HEK293 (cell line): Measurements from ENCODE around the gene KRT74.

ENCODE experiments used
- CTCF ChIA-PET: fragments of 350-600 bp; formaldehyde crosslinking; extraction: SDS; loops from one replicate; lab custom pipeline; 2021; ENCODE audit warnings: antibody characterized with exemption; lab: Yijun Ruan, JAX
- POLR2A ChIA-PET: fragments of 300-600 bp; formaldehyde crosslinking; extraction: SDS; loops from one replicate; lab custom pipeline; 2020; ENCODE audit warnings: antibody characterized with exemption, inconsistent platforms; lab: Yijun Ruan, JAX
- H3K27ac ChIP-seq: fragments of 200-500 bp; sonication (Bioruptor generic); 2 replicates; pipeline ENCODE4 v1.5.1; 2014; ENCODE audit warnings: low read depth, low read length, control low read depth, inconsistent platforms; ENCODE audit errors: extremely low read depth
- H3K36me3 ChIP-seq, 2 experiments: fragments of 200-500 bp in 1 of 2; sonication (Bioruptor generic) in 1 of 2; 1 replicate in 1 of 2; 2 replicates in 1 of 2; pipeline ENCODE4 v1.5.1; 2014 to 2017; ENCODE audit warnings: inconsistent platforms in 2 of 2, low read length in 2 of 2; ENCODE audit not compliant: control insufficient read depth in 2 of 2, insufficient read depth in 1 of 2
- H3K4me1 ChIP-seq: fragments of 200-500 bp; sonication (Bioruptor generic); 2 replicates; pipeline ENCODE4 v1.5.1; 2014; ENCODE audit warnings: mild to moderate bottlenecking, low read length, inconsistent platforms; ENCODE audit not compliant: control insufficient read depth, insufficient read depth
- H3K4me3 ChIP-seq: 2 replicates; pipeline ENCODE4 v1.5.1; 2011; ENCODE audit warnings: low read depth, mild to moderate bottlenecking, control low read depth, low read length, moderate library complexity
- H3K9me3 ChIP-seq: fragments of 200-500 bp; sonication (Bioruptor generic); 2 replicates; pipeline ENCODE4 v1.5.1; 2014; ENCODE audit warnings: low read depth, low read length, inconsistent platforms; ENCODE audit not compliant: control insufficient read depth, insufficient read depth
- FEZF1 ChIP-seq: fragments of 450-650 bp; formaldehyde crosslinking; IDR thresholded peaks from 2 replicates; pipeline ENCODE4 v1.5.1; 2016; ENCODE audit warnings: missing biosample characterization, missing genetic modification characterization
- HOXC10 ChIP-seq: sonication (generic); formaldehyde crosslinking; IDR thresholded peaks from 2 replicates; pipeline ENCODE4 v1.8.1; 2023; ENCODE audit warnings: mild to moderate bottlenecking, missing genetic modification reagents
- HOXD13 ChIP-seq: sonication (generic); formaldehyde crosslinking; IDR thresholded peaks from 2 replicates; pipeline ENCODE4 v1.8.0; 2022; ENCODE audit warnings: missing genetic modification reagents, borderline replicate concordance
- IKZF3 ChIP-seq: fragments of 450-650 bp; IDR thresholded peaks from 2 replicates; pipeline ENCODE4 v1.5.0; 2018; ENCODE audit warnings: missing biosample characterization, mild to moderate bottlenecking, missing genetic modification characterization, moderate library complexity
- MZF1 ChIP-seq: fragments of 450-650 bp; formaldehyde crosslinking; IDR thresholded peaks from 2 replicates; pipeline ENCODE4 v1.5.1; 2017; ENCODE audit warnings: missing biosample characterization, missing genetic modification characterization, borderline replicate concordance
- TRIM28 ChIP-seq: IDR thresholded peaks from 2 replicates; pipeline ENCODE4 v1.6.1; 2011; ENCODE audit warnings: low read length, control low read depth, borderline replicate concordance
- ZBTB48 ChIP-seq: fragments of 450-650 bp; formaldehyde crosslinking; IDR thresholded peaks from 2 replicates; pipeline ENCODE4 v1.5.1; 2016; ENCODE audit warnings: missing biosample characterization, missing genetic modification characterization
- ZFP41 ChIP-seq: fragments of 450-650 bp; formaldehyde crosslinking; IDR thresholded peaks from 2 replicates; pipeline ENCODE4 v1.5.1; 2016; ENCODE audit warnings: missing biosample characterization, missing genetic modification characterization, borderline replicate concordance
- ZIC2 ChIP-seq: fragments of 450-650 bp; formaldehyde crosslinking; IDR thresholded peaks from 2 replicates; pipeline ENCODE4 v1.5.1; 2016; ENCODE audit warnings: missing biosample characterization, missing genetic modification characterization
- ZNF121 ChIP-seq: fragments of 450-650 bp; formaldehyde crosslinking; IDR thresholded peaks from 2 replicates; pipeline ENCODE4 v1.5.1; 2016; ENCODE audit warnings: missing biosample characterization, missing genetic modification characterization
- ZNF2 ChIP-seq: fragments of 450-650 bp; formaldehyde crosslinking; IDR thresholded peaks from 2 replicates; pipeline ENCODE4 v1.5.1; 2016; ENCODE audit warnings: missing biosample characterization, missing genetic modification characterization
- ZNF221 ChIP-seq: fragments of 450-650 bp; formaldehyde crosslinking; IDR thresholded peaks from 2 replicates; pipeline ENCODE4 v1.5.1; 2017; ENCODE audit warnings: missing biosample characterization, missing genetic modification characterization, borderline replicate concordance
- ZNF266 ChIP-seq: fragments of 450-650 bp; formaldehyde crosslinking; IDR thresholded peaks from 2 replicates; pipeline ENCODE4 v1.5.1; 2016; ENCODE audit warnings: missing biosample characterization, missing genetic modification characterization, low read depth
- ZNF292 ChIP-seq: fragments of 450-650 bp; formaldehyde crosslinking; IDR thresholded peaks from 2 replicates; pipeline ENCODE4 v1.5.1; 2016; ENCODE audit warnings: low read depth, missing biosample characterization, missing genetic modification characterization, borderline replicate concordance
- ZNF394 ChIP-seq: fragments of 450-650 bp; formaldehyde crosslinking; IDR thresholded peaks from 2 replicates; pipeline ENCODE4 v1.5.1; 2016; ENCODE audit warnings: missing biosample characterization, missing genetic modification characterization, mild to moderate bottlenecking, moderate library complexity, borderline replicate concordance
- ZNF423 ChIP-seq: fragments of 450-650 bp; formaldehyde crosslinking; IDR thresholded peaks from 2 replicates; pipeline ENCODE4 v1.5.1; 2016; ENCODE audit warnings: missing biosample characterization, missing genetic modification characterization
- ZNF510 ChIP-seq: fragments of 450-650 bp; formaldehyde crosslinking; IDR thresholded peaks from 2 replicates; pipeline ENCODE4 v1.5.1; 2018; ENCODE audit warnings: mild to moderate bottlenecking, missing genetic modification characterization, missing biosample characterization; ENCODE audit not compliant: insufficient replicate concordance
- ZNF548 ChIP-seq: fragments of 450-650 bp; formaldehyde crosslinking; IDR thresholded peaks from 2 replicates; pipeline ENCODE4 v1.5.1; 2016; ENCODE audit warnings: missing biosample characterization, missing genetic modification characterization
- ZNF549 ChIP-seq: fragments of 450-650 bp; IDR thresholded peaks from 2 replicates; pipeline ENCODE4 v1.5.1; 2018; ENCODE audit warnings: missing biosample characterization, missing genetic modification characterization, mild to moderate bottlenecking, inconsistent platforms, moderate library complexity
- ZNF585B ChIP-seq: fragments of 450-650 bp; formaldehyde crosslinking; IDR thresholded peaks from 2 replicates; pipeline ENCODE4 v1.5.1; 2016; ENCODE audit warnings: missing biosample characterization, missing genetic modification characterization
- ZNF610 ChIP-seq: fragments of 450-650 bp; formaldehyde crosslinking; IDR thresholded peaks from 2 replicates; pipeline ENCODE4 v1.5.1; 2016; ENCODE audit warnings: missing biosample characterization, missing genetic modification characterization, borderline replicate concordance
- ZNF629 ChIP-seq: fragments of 450-650 bp; formaldehyde crosslinking; IDR thresholded peaks from 2 replicates; pipeline ENCODE4 v1.5.1; 2017; ENCODE audit warnings: missing biosample characterization, missing genetic modification characterization
- ZNF660 ChIP-seq: fragments of 450-650 bp; IDR thresholded peaks from 2 replicates; pipeline ENCODE4 v1.5.1; 2018; ENCODE audit warnings: missing biosample characterization, mild to moderate bottlenecking, missing genetic modification characterization
- ZNF76 ChIP-seq: fragments of 450-650 bp; formaldehyde crosslinking; IDR thresholded peaks from 2 replicates; pipeline ENCODE4; 2016; ENCODE audit warnings: low read depth, missing biosample characterization, missing genetic modification characterization, borderline replicate concordance
- ZNF777 ChIP-seq: fragments of 450-650 bp; formaldehyde crosslinking; IDR thresholded peaks from 2 replicates; pipeline ENCODE4 v1.5.1; 2017; ENCODE audit warnings: missing biosample characterization, missing genetic modification characterization, borderline replicate concordance
- TF ChIP-seq, protein P1 (sequence below): fragments of 450-650 bp; formaldehyde crosslinking; IDR thresholded peaks from 2 replicates; pipeline ENCODE4 v1.5.1; 2016; ENCODE audit warnings: missing biosample characterization, missing genetic modification characterization
- TF ChIP-seq, protein P2 (sequence below): fragments of 450-650 bp; formaldehyde crosslinking; optimal IDR thresholded peaks from 2 replicates; pipeline ENCODE3; 2016; ENCODE audit warnings: missing biosample characterization, mild to moderate bottlenecking, missing genetic modification characterization

KRT74 gene

DNA sequence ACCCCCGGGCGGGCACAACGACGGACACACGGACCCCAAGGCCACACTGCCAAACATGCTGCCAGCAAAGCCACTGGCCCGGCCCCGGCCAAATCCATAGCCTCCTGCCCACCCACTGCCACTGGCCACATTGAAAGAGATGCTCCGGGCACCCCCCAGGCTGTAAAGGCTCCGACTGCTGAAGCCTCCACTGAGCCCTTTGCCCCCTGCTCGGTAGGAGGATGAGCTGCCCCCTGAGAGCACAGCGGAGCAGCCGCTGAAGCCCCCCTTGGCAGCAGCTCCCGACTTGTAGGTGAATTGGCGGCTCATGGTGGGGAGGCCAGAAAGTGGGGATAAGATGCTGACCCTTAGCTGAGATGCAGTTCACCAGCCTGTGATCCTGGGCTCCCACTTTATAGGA lies 44.6 kb upstream of the KRT74 start, which contains the start of gene KRT73 (continued):
- no peak for TF ChIP-seq TRIM28
- TF ChIP-seq ZBTB48 (tag by site-specific recombination): no peak
- no peak for TF ChIP-seq ZNF423 (tag by site-specific recombination)
- no peak for TF ChIP-seq MZF1
- no peak for TF ChIP-seq IKZF3 (tag by site-specific recombination)
- no peak for TF ChIP-seq FEZF1 (tag by site-specific recombination)
- TF ChIP-seq ZNF777 (tag by site-specific recombination): no peak
- TF ChIP-seq ZNF221 (tag by site-specific recombination): no peak
- no peak for TF ChIP-seq ZIC2 (tag by site-specific recombination)

DNA sequence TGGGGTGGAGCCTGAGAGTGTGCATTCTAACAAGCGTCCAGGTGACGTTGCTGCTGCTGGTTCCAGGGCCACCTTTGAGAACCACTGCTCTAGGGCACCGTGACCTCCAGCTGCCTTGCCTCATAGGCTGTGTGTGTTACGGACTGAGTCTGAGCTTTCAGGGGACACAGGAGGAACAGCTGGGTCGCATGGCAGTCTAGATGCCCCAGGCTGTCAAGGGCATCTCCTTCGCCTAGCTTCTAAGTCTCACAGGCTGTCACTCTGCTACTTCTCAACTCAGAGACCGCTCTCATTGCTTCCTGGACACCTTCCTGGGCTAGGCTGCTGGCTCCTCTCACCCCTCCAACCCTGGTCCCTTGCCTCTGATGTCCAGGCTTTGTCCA lies 43.8 kb upstream of the KRT74 start:
- no peaks in the 10 kb centered on the region for H3K36me3 ChIP-seq
- POLR2A ChIA-PET: no interaction called here
- CTCF ChIA-PET: interaction anchor here (0.6 kb wide), 1 partner anchor 594 kb away, joined by 4 read pairs; no protein-coding TSS in a partner anchor
- no peaks in the 10 kb centered on the region for H3K9me3 ChIP-seq
- no peaks in the 10 kb centered on the region for H3K4me1 ChIP-seq
- no peak overlapping the region for H3K4me3 ChIP-seq
- H3K27ac ChIP-seq: no peak overlapping the region
- TF ChIP-seq HOXD13 (CRISPR knock-in tag) (no peak), ZFP41 (tag by site-specific recombination) (no peak), ZNF292 (no peak), ZNF2 (tag by site-specific recombination) (no peak), ZNF76 (no peak), ZNF585B (tag by site-specific recombination) (no peak), ZNF610 (tag by site-specific recombination) (no peak), ZNF121 (tag by site-specific recombination) (no peak), ZNF549 (tag by site-specific recombination) (no peak), ZNF266 (tag by site-specific recombination) (no peak), HOXC10 (no peak), ZNF629 (tag by site-specific recombination) (no peak), ZNF548 (tag by site-specific recombination) (no peak), ZNF510 (tag by site-specific recombination) (no peak), ZNF660 (tag by site-specific recombination) (no peak), ZNF394 (tag by site-specific recombination) (no peak)
- TF ChIP-seq, protein P1, sequence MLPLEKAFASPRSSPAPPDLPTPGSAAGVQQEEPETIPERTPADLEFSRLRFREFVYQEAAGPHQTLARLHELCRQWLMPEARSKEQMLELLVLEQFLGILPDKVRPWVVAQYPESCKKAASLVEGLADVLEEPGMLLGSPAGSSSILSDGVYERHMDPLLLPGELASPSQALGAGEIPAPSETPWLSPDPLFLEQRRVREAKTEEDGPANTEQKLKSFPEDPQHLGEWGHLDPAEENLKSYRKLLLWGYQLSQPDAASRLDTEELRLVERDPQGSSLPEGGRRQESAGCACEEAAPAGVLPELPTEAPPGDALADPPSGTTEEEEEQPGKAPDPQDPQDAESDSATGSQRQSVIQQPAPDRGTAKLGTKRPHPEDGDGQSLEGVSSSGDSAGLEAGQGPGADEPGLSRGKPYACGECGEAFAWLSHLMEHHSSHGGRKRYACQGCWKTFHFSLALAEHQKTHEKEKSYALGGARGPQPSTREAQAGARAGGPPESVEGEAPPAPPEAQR: no peak
- TF ChIP-seq, protein P2, sequence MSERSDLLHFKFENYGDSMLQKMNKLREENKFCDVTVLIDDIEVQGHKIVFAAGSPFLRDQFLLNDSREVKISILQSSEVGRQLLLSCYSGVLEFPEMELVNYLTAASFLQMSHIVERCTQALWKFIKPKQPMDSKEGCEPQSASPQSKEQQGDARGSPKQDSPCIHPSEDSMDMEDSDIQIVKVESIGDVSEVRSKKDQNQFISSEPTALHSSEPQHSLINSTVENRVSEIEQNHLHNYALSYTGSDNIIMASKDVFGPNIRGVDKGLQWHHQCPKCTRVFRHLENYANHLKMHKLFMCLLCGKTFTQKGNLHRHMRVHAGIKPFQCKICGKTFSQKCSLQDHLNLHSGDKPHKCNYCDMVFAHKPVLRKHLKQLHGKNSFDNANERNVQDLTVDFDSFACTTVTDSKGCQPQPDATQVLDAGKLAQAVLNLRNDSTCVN (tag by site-specific recombination): no peak
